HG03045 (cell line): ENCODE data around the gene TRMU.

ENCODE experiments used
- ATAC-seq: cut with Tn5 transposase; IDR thresholded peaks from one replicate; pipeline ENCODE4 v1.9.1; 2021; ENCODE audit warnings: mild to moderate bottlenecking, moderate library complexity; ENCODE audit not compliant: unreplicated experiment

The TRMU gene

DNA sequence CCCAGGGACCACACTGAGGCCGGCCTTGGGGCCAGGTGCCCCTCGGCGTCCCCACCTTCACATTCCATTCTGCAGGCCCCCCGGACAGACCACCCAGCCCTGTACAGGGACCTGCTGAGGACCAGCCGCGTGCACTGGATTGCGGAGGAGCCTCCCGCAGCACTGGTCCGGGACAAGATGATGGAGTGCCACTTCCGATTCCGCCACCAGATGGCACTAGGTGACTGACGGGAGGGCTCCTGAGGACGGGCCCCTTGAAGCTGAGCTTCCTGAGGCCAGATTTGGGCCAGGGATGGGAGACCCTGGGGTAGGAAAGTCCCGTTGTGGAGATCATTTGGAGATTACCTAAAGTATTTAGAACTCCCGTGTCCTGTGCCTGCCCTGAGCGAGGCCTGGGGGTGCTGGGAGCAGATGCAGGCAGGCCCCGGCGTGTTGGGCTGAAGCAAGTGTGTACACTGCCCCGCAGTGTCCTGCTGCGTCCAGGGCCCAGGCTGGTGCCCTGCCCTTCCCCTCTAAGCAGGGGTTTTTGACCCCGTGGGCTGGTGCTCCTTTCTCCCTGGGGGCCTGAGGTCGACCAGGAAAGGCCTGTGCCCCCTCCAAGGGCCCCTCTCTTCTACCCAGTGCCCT lies 20.0 kb downstream of the TRMU start:
- ATAC-seq: no peak

DNA sequence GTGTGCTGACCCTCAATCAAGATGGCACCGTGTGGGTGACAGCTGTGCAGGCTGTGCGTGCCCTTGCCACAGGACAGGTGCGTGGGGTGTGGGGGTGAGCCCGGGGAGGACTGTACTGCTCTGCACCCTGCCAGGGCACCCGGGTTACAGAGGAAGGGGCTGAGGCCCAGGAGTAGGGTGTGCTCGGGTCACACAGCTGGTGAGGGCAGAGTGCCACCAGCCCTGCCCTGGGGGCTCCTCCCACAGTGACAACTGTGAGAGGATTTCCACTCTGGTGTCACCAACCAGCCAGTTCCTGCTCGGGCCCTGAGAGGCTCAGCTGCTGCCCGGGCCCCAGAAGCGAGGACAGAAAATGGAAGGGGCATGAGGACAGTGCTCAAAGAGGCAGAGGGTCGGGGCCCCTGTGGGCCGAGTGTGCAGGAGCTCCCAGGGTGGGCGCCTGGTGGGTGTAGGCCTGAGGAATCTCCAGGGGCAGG lies 20.5 kb downstream of the TRMU start:
- no peak for ATAC-seq

DNA sequence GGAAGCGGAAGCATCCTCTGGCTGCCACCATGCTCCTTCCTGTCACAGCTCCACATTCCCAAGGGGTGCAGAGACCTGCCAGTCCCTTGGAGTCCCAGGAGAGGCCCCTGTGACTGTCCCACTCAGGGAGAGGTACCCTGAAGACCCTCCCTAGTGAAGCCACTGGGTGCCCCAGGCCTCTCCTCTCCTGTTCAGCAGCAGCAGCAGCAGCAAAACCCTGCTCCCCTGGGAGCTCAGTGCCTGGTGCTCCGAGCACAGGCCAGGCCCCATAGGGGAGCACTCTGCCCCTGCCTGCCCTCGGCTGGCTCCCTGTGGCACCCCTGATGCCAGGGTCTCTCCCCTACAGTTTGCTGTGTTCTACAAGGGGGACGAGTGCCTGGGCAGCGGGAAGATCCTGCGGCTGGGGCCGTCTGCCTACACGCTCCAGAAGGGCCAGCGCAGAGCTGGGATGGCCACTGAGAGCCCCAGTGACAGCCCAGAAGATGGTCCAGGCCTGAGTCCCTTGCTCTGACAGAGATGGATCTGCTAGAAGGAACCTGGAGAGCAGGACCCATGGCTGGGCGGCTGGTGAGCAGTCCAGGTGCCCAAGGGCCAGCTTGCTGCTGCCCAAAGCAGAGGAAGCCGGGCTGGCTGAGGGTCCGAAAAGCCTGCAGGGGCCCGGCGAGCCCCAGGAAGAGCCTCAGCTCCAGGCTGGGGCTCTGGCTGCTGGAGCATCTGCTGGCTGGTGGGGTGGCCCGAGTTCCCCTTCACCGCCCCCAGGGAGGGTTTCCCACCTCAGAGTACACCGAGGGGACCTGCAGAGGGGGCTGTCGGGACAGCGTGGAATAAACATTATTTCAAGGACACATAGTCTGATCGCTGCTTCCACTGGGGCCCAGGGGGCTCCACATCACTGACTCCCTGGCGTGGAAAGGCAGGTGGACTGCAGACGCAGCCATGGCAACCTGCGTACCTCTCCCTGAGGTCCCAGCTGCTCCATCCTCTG lies 21.3 kb downstream of the TRMU start:
- no peak for ATAC-seq

DNA sequence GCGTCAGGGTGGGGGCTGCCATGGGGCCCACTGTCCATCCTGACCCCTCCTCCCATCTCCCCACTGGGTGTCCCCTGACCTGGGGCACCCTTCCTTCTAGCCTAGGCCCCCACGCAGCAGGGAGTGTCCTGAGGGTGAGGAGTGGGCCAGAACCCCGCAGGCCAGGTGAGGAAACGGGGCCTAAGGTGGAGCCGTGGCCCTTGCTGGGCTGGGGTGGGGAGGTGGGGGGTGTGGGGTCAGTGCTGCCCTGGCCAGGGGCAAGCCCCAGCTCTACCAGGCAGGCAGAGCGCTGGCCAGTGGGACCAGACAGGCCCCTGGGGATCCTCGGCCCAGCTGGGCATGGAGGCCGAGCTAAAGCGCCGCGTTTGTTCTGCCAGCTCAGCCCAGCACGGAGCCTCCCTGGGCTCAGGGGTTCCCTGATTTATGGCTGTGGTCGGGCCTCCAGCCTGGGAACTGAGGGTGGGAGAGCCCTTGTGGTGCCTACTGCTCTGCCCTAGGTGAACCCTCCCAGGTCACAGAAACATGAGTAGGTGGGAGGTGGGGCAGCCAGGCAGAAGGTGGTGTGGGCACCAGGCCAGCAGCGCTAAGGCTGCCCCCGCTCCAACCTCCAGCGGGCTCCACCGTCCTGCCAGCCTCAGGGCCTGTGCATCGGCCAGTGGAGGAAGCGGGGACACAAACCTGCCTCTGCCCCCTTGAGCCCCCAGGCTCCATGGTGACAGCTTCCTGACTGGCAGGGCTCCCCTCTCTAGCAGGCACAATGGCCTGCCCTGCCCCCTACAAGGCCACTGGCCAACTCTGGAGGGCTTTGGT lies 22.4 kb downstream of the TRMU start:
- no peak for ATAC-seq

DNA sequence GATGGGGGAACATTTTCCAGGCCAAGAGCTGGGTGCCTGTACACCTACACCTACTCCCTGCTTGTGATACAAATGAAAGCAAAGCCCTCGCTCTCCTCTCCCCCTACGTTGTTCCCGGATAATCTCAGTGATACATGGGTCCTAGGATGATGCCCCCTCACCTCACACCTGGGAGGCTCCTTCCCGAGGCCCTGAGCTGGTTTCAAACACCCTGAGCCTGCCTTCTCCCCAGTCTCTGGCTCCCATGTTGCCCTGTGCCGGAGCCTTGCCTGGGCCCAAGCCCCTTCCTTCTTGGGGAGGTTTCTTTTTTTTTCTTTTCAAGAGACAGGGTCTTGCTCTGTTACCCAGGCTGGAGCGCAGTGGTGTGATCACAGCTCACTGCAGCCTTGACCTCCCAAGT lies 23.3 kb downstream of the TRMU start:
- no peak for ATAC-seq

DNA sequence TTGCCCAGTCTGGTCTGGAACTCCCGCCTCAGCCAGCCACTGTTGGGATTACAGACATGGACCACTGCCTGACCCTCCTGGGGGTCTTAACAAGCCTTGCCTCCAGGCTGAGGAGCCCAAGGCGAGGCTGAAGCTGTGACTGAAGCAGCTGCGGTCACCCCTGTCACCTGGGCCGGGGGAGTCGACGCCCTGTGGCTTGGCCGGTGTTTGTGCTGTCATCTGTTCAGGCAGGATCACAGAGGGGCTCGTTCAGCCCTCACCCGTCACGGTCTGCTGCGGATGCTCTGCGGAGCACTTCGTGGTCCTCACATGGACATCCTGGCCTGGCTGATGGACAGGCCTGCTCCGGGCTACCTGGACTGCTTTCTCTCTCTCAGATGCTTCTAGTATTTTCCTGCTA lies 23.8 kb downstream of the TRMU start:
- no peak for ATAC-seq

DNA sequence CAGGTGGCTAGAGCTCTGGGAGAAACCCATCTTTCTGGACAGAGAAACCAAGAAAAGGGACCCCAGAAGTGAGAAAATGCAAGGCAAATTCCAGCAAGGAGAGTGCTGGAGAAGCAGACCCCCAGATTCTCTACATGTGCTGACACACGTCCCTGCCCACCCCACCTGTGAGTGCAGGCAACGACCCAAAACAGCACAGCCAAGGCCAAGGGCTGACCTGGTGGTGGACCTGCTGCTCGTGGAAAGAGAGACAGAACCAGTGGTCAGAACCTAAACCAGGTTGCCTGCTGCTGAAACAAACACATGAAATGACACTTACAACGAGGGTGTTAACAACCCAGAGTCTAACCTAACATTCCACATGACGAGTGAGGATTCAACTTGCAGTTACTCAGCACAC lies 24.6 kb downstream of the TRMU start:
- ATAC-seq: no peak

DNA sequence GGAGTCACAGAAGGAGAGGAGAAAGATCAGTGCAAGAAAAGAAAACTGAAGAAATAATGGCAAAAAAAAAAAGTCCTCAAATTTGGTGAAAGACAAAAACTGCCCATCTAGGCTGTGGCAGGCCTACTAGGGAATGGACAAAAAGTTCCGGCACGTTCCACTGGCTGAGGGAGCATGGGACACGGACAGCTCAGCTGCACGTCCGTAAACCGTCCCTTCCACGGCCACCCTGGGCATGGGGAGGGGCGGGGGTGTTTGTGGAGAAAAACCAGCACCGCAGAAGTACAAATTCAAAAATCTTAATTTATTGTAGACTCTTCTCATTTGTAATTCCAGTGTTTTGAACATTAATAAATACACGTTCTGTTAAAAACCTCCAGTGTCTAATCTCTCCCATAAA lies 25.4 kb downstream of the TRMU start:
- ATAC-seq: no peak

DNA sequence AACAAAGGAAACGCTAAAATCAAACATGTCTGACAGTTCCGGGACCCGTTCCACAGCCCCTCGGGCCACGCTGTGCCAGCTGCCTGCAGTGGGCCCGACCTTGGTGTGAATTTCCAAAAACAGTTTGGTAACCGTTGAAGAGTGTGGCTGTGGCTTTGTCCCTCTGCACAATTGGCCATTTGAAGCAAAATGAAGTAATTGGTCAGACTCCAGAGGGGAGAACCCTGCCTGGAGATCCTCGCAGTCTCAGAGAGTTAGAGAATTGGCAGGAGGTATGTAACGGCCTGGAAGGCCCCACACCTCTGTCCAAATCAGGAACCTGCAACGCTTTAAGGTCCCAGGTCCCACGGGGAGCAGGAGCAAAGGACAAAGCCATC lies 26.3 kb downstream of the TRMU start:
- no peak for ATAC-seq

DNA sequence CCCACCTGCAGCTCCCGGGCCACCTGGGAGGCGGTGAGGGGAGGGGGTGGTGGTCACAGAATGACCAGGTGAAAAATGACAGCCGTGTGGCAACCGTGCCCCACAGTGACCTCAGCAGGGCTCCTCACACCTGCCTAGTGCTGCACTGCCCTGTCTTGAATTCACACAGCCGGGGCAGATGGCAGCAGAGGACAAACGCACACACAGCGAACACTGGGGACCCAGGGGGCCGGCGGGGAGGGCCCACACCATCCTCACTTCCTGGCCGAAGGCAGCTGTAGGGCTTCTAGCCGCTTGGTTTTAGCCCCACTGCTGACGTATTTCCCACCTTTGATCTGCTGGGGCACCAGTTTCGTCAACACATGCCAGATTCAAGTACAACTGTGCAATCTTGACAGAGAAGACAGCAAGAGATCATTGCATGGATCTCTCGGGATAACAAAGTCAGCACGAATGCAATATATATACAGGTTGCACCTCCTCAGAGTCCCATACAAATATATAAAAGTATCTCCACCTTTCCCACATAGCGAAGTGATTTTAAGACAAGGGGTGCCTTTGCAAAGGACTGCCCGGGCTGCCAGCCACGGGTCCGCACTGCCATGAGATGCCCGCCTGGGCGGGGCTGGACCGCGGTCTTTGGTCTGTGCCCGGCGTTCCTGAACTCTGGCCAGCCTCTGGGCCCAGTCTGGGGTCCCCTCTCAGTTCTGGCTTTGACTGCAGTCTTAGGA lies 26.9 kb downstream of the TRMU start:
- no peak for ATAC-seq

DNA sequence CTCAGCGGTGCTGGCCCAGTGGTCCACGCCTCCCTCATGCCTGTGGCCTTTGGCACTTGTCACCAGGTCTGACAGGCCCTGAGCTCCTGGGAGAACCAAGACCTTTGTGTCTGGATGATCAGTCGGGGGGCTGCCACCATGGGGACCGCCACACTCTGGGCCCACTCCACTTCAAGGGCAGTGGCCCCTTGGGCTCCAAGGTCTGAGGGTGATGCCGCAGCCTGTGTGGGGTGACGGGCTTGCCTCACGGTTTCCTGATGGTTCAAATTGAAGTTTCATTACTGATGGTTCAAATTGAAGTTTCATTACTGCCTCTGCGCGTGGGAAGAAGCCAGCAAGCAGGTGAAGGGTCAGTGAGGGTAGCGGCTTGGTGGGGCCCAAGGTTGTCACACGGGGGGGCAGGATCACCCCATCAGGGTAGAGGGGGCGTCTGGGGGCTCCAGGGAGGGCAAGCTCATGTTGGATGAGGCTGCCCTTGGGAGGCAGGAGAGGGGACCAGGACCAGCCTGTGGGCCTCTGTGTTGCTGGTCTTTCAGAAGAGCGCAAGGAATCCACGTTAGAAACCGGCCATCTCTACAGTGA lies 27.5 kb downstream of the TRMU start:
- no peak for ATAC-seq

DNA sequence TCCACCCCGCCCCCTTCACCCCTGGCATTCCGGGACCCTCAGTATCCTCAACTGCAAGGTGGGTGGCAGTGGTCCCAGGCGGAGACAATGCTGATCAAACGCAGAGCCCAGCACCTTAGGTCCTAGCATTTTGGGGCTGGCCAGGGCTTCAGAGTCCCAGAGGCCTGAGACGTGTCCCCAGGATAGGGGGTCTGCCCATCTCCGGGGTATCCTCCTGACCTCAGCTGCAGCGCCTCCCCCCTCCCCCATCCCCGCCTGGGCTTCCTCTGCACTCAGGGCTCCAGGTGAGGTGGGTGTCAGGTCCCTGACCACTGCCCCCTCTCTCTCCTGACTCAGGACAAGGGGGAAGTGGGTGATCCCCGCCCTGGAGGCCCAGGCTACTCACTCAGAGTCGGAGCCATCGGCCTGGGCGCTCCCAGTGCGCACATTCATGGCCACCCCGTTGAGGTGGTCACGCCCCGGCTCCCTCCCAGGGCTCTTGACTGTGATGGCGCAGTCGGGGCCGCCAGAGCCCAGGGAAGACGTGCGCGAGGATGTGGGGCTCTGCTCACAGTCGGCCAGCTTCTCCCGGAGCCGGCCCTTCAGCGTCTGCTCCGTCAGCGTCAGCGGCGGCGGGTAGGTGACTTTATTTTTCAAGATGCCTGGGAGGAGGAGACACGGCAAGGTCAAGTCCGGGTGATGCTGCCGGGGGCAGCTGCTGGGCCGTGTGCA lies 28.3 kb downstream of the TRMU start:
- ATAC-seq: no peak

DNA sequence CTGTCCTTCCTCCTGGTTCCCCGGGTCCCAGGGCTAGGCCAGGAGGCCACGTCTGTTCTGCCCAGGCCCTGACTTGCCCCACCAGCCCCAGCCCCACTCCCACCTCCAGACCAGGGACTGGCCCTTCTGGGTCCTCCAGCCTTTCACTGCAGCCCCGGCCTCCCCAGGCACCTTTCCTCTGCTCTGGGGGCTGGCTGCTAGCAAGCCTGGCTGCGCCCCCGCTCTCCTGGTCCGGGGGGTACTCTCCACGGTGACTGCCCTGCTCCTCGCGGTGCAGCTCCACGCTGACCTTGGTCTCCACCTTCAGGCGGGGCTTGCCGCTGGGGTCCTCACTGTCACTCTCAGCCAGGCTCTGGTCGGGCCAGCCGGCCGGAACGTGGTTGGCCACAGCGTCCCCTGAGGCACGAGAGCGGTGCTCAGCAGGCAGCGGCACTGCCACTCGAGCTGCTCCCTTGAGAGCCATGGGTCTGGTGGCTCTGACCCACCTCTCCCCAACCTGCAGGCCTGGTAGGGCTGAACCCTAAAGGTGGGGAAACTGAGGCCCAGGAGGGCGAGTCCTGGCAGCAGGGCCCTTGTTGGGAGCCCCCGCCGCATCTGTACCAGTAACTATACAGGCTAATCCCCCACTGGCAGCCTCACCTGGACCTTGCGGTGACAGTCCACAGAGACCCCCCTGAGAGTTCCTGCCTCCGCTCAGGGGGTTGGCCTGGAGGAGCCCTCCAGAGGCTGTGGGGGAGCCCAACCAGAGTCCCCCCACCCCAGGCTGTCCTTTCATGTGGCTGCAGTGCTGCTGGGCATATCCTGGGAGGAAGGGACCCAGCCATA lies 29.0 kb downstream of the TRMU start:
- ATAC-seq: no peak

DNA sequence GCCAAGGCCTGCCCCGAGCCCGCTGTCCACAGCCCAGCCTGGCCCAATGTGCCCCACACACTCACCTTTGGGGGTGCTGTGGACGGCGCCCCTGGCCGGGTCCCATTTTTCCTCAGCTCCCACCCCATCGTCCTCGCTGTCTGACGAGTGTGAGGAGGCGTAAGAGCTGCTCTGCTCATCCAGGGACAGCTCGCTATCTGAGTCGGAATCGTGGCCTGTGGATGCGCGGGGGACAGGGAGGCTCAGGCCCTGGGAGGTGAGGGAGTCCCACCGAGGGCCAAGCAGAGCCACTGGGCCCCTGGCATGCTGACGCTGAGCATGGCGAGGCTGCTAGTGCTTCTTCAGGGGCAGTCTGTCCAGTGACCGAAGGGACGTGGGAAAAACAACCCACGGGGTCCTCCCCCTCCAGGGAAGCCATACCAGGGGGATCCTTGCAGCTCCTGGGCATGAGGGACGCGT lies 29.7 kb downstream of the TRMU start:
- ATAC-seq: no peak

DNA sequence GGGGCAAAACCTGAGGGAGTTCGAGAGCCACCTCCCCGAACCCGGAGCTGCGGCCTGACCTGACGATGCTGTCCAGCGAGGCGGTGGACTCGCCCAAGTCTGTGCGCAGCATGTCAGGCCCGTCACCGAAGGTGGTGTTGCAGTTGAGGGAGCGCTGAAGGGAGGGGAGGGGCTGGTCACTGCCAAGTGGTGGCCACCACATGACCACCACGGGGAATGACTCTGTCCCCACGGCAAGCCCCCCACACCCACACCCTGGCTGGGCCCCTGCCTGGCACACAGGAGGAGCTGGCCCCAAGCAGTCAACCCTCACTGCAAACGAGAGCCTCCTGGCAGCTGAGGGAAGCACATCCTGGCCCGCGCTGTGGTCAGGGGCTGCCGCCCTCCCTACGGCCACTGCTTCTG lies 30.8 kb downstream of the TRMU start:
- no peak for ATAC-seq

DNA sequence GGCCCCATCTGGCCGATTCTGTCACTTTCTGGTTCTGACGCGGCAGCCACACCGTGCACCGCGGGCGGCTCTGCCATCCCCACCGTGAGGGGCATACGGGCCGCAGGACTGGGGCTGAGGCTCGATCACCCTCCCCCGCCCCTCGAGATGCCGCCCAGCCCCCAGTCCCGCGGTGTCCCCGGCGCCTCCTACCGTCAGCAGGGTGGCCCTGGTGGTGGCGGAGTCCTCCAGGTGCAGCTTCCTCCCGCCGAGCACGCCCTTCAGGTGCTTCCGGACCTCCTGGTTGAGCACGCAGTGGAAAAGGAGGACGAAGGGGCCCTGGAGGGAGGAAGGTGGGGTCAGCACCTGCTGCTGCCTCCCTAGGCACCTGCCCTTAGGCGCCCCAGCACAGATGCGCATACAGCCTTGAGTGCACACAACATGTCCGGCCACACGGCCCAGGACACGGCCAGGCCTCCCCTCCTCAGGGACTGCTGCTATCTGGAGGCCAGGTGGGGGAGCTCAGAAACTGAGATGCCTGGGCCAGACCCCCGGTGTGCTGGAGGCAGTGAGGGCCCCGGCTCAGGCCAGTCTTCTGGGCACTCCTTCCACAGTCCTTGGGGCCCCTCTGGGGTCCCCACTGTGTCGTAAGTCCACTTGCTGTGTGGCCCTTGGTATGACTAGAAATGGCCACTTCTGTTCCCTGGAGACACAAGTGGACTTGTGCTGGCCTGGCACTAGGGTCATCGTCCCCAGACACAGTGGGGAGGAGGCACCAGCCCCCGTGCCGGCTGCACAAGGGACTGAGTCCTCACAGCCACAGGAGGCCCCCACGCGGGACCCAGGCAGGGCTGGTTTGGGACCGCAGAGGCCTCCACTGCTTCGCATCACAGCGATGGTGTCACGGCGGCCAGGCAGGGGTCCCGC lies 31.5 kb downstream of the TRMU start:
- ATAC-seq: no peak

DNA sequence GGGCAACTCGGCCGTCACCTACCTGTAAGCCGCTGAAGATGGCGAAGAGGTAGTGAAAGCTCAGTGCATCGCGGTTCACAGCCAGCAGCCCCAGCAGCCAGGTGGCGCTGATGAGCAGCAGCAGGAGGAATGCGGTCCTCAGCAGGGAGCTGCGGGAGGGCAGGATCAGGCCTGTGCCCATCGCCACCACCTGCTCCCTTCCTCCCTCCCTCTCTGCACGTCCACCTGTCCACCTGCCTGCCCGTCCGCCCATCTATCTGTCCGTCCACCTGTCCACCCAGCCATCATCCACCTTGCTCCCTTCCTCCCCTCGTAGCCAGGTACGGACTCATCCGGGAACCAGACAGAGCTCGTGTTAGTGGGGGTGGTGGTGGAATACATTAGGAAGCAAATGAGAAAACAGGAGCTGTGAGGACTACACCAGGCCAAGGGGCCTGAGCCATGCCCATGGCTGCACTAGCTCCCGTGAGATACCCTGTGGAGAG lies 32.2 kb downstream of the TRMU start:
- no peak for ATAC-seq

DNA sequence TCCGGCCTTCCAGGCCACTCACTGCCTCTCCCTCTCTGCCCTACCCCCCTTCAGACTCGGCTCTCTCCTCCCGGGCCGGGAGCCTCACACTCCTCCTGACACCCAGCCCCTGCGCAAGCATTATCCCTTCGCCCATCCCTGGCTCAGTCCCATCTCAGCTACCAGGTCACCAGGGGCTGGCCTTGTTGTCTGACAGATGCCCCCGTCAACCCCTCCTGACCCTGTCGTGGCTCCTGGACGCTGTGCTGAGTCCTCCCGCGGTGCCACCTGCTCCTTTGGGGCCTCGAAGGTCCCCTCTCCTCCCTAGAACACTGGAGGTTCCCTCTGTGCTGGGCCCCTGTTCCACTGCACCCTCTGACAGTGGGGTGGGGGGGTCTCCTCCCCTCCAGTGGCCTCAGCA lies 32.9 kb downstream of the TRMU start:
- no peak for ATAC-seq
